Smooth muscle cell (in vitro differentiated cells): ENCODE results near the gene UBXN6. TPM values are rescaled to one million over a fixed set of nuclear protein-coding genes. Genes with fewer than 3 reads are reported as not detected.
A peak's percentile ranks its signal among the peaks of the same experiment; 100 is the strongest.

Experiments
- DNase-seq: peaks from one replicate; lab custom pipeline; 2025; ENCODE audit not compliant: unreplicated experiment; lab: John Stamatoyannopoulos, UW
- H2AFZ ChIP-seq: fragments of 200-600 bp; sonication (generic); 2 replicates; pipeline ENCODE4 v1.6.0; 2016; ENCODE audit warnings: antibody characterized with exemption, low read depth, mild to moderate bottlenecking
- H3F3A ChIP-seq: fragments of 200-600 bp; sonication (generic); 2 replicates; pipeline ENCODE4 v1.6.0; 2017; ENCODE audit warnings: antibody characterized with exemption, low read depth
- H3K27ac ChIP-seq: fragments of 200-600 bp; sonication (generic); 2 replicates; pipeline ENCODE4 v1.5.1; 2016; ENCODE audit warnings: low read depth, mild to moderate bottlenecking
- H3K27me3 ChIP-seq: fragments of 200-600 bp; sonication (generic); 2 replicates; pipeline ENCODE4 v1.6.1; 2016; ENCODE audit warnings: low read depth, mild to moderate bottlenecking
- H3K36me3 ChIP-seq: fragments of 200-600 bp; sonication (generic); 2 replicates; pipeline ENCODE4 v1.5.1; 2016; ENCODE audit warnings: low read depth
- H3K4me1 ChIP-seq: fragments of 200-600 bp; sonication (generic); 2 replicates; pipeline ENCODE4 v1.5.1; 2016; ENCODE audit warnings: low read depth
- H3K4me2 ChIP-seq: fragments of 200-600 bp; sonication (generic); 2 replicates; pipeline ENCODE4 v1.6.0; 2016; ENCODE audit warnings: mild to moderate bottlenecking
- H3K4me3 ChIP-seq: fragments of 200-600 bp; sonication (generic); 2 replicates; pipeline ENCODE4 v1.5.1; 2016; ENCODE audit warnings: mild to moderate bottlenecking
- H3K79me2 ChIP-seq: fragments of 200-600 bp; sonication (generic); 2 replicates; pipeline ENCODE4 v1.6.0; 2016; ENCODE audit warnings: low read depth, mild to moderate bottlenecking
- H3K9ac ChIP-seq: fragments of 200-600 bp; sonication (generic); 2 replicates; pipeline ENCODE4 v1.6.0; 2016; ENCODE audit warnings: low read depth
- H3K9me3 ChIP-seq: fragments of 200-600 bp; sonication (generic); replicated peaks from 2 replicates; pipeline ENCODE4 v1.5.1; 2016; ENCODE audit warnings: low read depth
- H4K20me1 ChIP-seq: fragments of 200-600 bp; sonication (generic); 2 replicates; pipeline ENCODE4 v1.6.0; 2016; ENCODE audit warnings: low read depth
- WGBS: methylation state at CpG from one replicate; pipeline ENCODE4 v1.1.7; 2016; ENCODE audit warnings: low lambda C conversion rate; 5-methylcytosine and 5-hydroxymethylcytosine counted together
- polyA plus RNA-seq: library from polyadenylated mRNA; unstranded; fragments of >200 nt; fragmentation: Nextera tagmentation; extraction: Ambion mirVana; gene quantifications from 2 replicates; pipeline ENCODE4 v1.2.1, GENCODE V29; 2016
- total RNA-seq: library from RNA; depleted of rRNA; stranded (reverse); fragments of >200 nt; gene quantifications from 2 replicates; pipeline ENCODE4 v1.2.3, GENCODE V29; 2014
- TF ChIP-seq, protein P1 (sequence below): fragments of 200-600 bp; sonication (generic); IDR thresholded peaks from 2 replicates; pipeline ENCODE4 v1.5.1; 2017; ENCODE audit warnings: borderline replicate concordance, mild to moderate bottlenecking, antibody characterized with exemption; ENCODE audit not compliant: insufficient read depth, poor library complexity, severe bottlenecking

The UBXN6 gene
- total and polyA plus RNA-seq, 2 experiments from 2014 or later, result 44.8 to 50.7 TPM

DNA sequence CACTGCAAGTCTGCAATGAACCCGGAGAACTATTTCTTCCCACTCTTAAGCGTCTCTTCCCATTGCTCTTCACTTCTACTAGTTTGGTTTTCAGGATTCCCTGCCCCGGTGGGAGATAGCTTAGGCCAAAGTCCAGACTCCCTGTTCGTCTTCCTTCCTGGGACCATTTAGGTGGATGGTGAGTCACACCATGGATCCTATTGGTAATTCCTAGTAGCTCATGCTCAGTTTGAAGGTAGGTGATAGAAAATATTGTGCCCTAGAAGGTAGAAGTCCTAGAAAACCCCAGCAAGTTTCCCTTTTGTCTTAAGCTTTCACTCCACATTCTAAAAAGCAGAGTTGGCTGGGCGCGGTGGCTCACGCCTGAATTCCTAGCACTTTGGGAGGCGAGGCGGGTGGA, 41.3 kb downstream of the UBXN6 start:
- TF ChIP-seq, protein P1, sequence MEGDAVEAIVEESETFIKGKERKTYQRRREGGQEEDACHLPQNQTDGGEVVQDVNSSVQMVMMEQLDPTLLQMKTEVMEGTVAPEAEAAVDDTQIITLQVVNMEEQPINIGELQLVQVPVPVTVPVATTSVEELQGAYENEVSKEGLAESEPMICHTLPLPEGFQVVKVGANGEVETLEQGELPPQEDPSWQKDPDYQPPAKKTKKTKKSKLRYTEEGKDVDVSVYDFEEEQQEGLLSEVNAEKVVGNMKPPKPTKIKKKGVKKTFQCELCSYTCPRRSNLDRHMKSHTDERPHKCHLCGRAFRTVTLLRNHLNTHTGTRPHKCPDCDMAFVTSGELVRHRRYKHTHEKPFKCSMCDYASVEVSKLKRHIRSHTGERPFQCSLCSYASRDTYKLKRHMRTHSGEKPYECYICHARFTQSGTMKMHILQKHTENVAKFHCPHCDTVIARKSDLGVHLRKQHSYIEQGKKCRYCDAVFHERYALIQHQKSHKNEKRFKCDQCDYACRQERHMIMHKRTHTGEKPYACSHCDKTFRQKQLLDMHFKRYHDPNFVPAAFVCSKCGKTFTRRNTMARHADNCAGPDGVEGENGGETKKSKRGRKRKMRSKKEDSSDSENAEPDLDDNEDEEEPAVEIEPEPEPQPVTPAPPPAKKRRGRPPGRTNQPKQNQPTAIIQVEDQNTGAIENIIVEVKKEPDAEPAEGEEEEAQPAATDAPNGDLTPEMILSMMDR, result no peak
- no peaks in the 10 kb centered on the region for H4K20me1 ChIP-seq
- peaks cover 16% of the 10 kb centered on the region for H3F3A ChIP-seq
- H3K27ac ChIP-seq, result no peak overlapping the region
- H3K27me3 ChIP-seq, result no peaks in the 10 kb centered on the region
- H3K4me3 ChIP-seq, result no peak overlapping the region
- no peaks in the 10 kb centered on the region for H3K9me3 ChIP-seq
- H3K36me3 ChIP-seq, result no peaks in the 10 kb centered on the region
- peaks cover 14% of the 10 kb centered on the region for H3K4me1 ChIP-seq
- no peak overlapping the region for H2AFZ ChIP-seq
- no peak for DNase-seq
- H3K79me2 ChIP-seq, result peaks cover 17% of the 10 kb centered on the region
- WGBS, result 93% methylated on average over 9 of the region's 9 CpGs
- no peak overlapping the region for H3K9ac ChIP-seq
- no peak overlapping the region for H3K4me2 ChIP-seq

DNA sequence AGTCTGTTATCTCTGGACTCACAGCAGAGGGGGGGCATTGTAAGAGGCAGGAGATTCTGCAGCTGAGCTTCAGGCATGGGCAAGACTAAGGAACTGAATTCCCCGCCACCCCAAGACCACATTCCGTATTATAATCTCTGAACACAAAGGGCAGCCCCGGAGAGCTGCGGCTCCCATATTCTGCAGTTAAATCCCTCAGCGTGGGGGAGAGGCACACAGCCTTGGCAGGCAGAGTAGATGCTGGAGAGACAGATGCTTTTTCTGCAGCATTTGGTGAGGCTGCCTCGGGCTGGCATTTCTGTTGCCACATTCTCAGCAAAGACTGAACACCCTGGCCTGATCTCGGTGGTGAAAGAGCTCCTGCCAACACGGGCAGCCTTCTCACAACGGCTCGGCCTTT, 42.2 kb downstream of the UBXN6 start:
- no peak overlapping the region for H3K9ac ChIP-seq
- H3K79me2 ChIP-seq, result peaks cover 17% of the 10 kb centered on the region
- peak overlapping the region; percentile 74 for H3K4me2 ChIP-seq
- H2AFZ ChIP-seq, result peak overlapping the region; percentile 1
- WGBS, result 55% methylated on average over 10 of the region's 10 CpGs
- DNase-seq, result no peak
- H3F3A ChIP-seq, result peaks cover 16% of the 10 kb centered on the region
- H3K9me3 ChIP-seq, result no peaks in the 10 kb centered on the region
- TF ChIP-seq, protein P1, result no peak
- peak overlapping the region; percentile 6 for H3K4me3 ChIP-seq
- no peaks in the 10 kb centered on the region for H4K20me1 ChIP-seq
- H3K36me3 ChIP-seq, result no peaks in the 10 kb centered on the region
- H3K27me3 ChIP-seq, result no peaks in the 10 kb centered on the region
- H3K4me1 ChIP-seq, result peaks cover 14% of the 10 kb centered on the region
- peak overlapping the region; percentile 6 for H3K27ac ChIP-seq

DNA sequence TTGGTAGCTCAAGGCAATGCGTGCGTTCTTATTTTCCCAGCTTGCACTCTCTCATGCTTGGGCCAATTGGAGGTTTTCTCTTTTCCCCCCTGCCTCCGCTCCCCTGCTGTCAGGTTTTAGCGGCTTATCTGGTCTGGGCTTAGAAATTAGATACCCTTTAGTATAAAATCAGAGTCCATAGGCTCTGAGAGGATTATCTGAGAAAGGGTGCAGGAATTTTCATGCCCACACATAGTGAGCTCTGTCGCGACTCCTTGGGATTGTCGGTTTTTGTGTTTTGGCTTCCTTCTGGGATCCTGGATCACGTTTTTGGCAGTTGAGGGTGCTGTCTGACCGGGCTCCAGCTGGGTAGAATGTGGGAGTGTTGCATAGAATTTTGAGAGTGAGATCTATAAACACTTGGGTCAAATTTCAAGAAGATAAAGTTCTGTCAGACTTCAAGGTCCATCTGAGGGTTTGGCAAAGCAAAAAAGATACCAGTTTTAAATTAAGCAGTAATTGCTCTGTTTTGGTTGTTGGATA, 42.7 kb downstream of the UBXN6 start:
- TF ChIP-seq, protein P1, result no peak
- Histone ChIP-seq H3K27me3 (no peaks in the 10 kb centered on the region), H3K27ac (peak overlapping the region; percentile 6), H3K9me3 (no peaks in the 10 kb centered on the region), H3K4me1 (peaks cover 14% of the 10 kb centered on the region), H3K4me2 (peak overlapping the region; percentile 74), H3K36me3 (no peaks in the 10 kb centered on the region), H3K4me3 (peak overlapping the region; percentile 6), H2AFZ (peak overlapping the region; percentile 1), H3K9ac (no peak overlapping the region), H4K20me1 (no peaks in the 10 kb centered on the region), H3F3A (peaks cover 16% of the 10 kb centered on the region), H3K79me2 (peaks cover 17% of the 10 kb centered on the region)
- DNase-seq, result no peak
- WGBS, result 30% methylated on average over 9 of the region's 9 CpGs

DNA sequence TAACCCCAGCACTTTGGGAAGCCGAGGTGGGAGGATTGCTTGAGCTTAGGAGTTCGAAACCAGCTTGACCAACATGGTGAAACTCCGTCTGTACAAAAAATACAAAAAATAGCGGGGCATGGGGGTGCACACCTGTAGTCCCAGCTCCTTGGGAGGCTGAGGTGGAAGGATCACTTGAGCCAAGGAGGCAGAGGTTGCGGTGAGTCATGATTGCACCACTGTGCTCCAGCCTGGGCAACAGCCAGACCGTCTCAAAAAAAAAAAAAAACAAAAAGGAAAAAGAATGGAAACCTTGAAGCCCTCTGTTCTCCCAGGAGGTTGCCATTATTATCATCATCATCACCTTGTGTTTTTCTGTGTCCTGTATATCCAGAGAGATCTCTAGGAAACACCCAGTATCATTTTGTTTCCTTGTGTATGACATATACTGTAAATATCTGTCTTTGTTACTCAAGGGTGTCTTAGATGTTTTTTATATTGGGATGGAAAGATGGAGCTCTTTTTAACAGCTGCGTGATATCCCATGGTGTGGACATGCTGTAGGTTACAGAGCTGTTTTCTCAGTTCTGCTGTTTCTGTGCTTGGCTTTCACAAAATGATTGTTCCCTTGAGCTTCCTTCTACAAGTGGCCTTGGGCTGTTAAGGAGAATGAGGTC, 43.3 kb downstream of the UBXN6 start:
- WGBS, result 86% methylated on average over 7 of the region's 7 CpGs
- peaks cover 17% of the 10 kb centered on the region for H3K79me2 ChIP-seq

More for the DNA sequence above, 43.3 kb downstream of the UBXN6 start:
- H3K4me2 ChIP-seq, result peak overlapping the region; percentile 74
- H3K9me3 ChIP-seq, result no peaks in the 10 kb centered on the region
- no peaks in the 10 kb centered on the region for H3K27me3 ChIP-seq
- peak overlapping the region; percentile 1 for H2AFZ ChIP-seq
- H3K9ac ChIP-seq, result no peak overlapping the region
- H4K20me1 ChIP-seq, result no peaks in the 10 kb centered on the region
- TF ChIP-seq, protein P1, result no peak
- H3K4me1 ChIP-seq, result peaks cover 14% of the 10 kb centered on the region
- H3K27ac ChIP-seq, result peak overlapping the region; percentile 6
- H3F3A ChIP-seq, result peaks cover 16% of the 10 kb centered on the region
- H3K36me3 ChIP-seq, result no peaks in the 10 kb centered on the region
- DNase-seq, result no peak
- peak overlapping the region; percentile 6 for H3K4me3 ChIP-seq
